Progenitor cell of endocrine pancreas (in vitro differentiated cells): ENCODE data around the gene PCGF3. TPM values are rescaled to one million over a fixed set of nuclear protein-coding genes. Genes with fewer than 3 reads are reported as not detected.
A peak's percentile ranks its signal among the peaks of the same experiment; 100 is the strongest.

Source experiments
- DNase-seq: peaks from one replicate; pipeline ENCODE4 v3.0.0; 2021; ENCODE audit warnings: low spot score; ENCODE audit not compliant: unreplicated experiment
- H3K27ac Mint-ChIP-seq: 2 replicates; pipeline ENCODE4 v1.8.0; 2021; ENCODE audit warnings: mild to moderate bottlenecking, moderate library complexity, mixed read lengths
- H3K27me3 Mint-ChIP-seq: 2 replicates; pipeline ENCODE4 v1.8.0; 2021; ENCODE audit warnings: mixed read lengths
- H3K36me3 Mint-ChIP-seq: 2 replicates; pipeline ENCODE4 v1.8.0; 2022; ENCODE audit warnings: mixed read lengths; ENCODE audit not compliant: insufficient read depth
- H3K4me1 Mint-ChIP-seq: 2 replicates; pipeline ENCODE4 v1.8.0; 2021; ENCODE audit warnings: low read depth, mixed read lengths
- H3K4me3 Mint-ChIP-seq: 2 replicates; pipeline ENCODE4 v1.8.0; 2021; ENCODE audit warnings: low read depth, mild to moderate bottlenecking, moderate library complexity, mixed read lengths
- H3K9me3 Mint-ChIP-seq: 2 replicates; pipeline ENCODE4 v1.8.0; 2021; ENCODE audit warnings: low read depth, mixed read lengths
- CTCF ChIP-seq: fragments of 200-600 bp; sonication (generic); IDR thresholded peaks from one replicate; pipeline ENCODE4 v1.5.0; 2021; ENCODE audit warnings: antibody characterized with exemption, mild to moderate bottlenecking; ENCODE audit not compliant: unreplicated experiment
- total RNA-seq: library from RNA; stranded (reverse); gene quantifications from 2 replicates; pipeline ENCODE4 v1.2.1, GENCODE V29; 2021

The PCGF3 gene
- total RNA-seq, 1 donor from 2014 or later = 79.8 TPM

GRCh38 chr4:808860-809570 is 103.4 kb downstream of the PCGF3 start:
- Mint-ChIP-seq H3K36me3 (no peaks in the 10 kb centered on the region), H3K27me3 (peaks cover 48% of the 10 kb centered on the region), H3K4me3 (no peak overlapping the region), H3K4me1 (no peaks in the 10 kb centered on the region), H3K9me3 (peaks cover 5% of the 10 kb centered on the region), H3K27ac (no peak overlapping the region)
- no peak for TF ChIP-seq CTCF
- no peak for DNase-seq

GRCh38 chr4:813900-814299 is 108.3 kb downstream of the PCGF3 start:
- H3K4me3 Mint-ChIP-seq = no peak overlapping the region
- peaks cover 56% of the 10 kb centered on the region for H3K27me3 Mint-ChIP-seq
- no peak for DNase-seq
- H3K27ac Mint-ChIP-seq = no peak overlapping the region
- H3K36me3 Mint-ChIP-seq = no peaks in the 10 kb centered on the region
- TF ChIP-seq CTCF = peak; percentile 26
- H3K9me3 Mint-ChIP-seq = no peaks in the 10 kb centered on the region
- peaks cover 9% of the 10 kb centered on the region for H3K4me1 Mint-ChIP-seq

GRCh38 chr4:814312-814850 is 108.7 kb downstream of the PCGF3 start:
- no peak overlapping the region for H3K27ac Mint-ChIP-seq
- no peak overlapping the region for H3K4me3 Mint-ChIP-seq
- peaks cover 58% of the 10 kb centered on the region for H3K27me3 Mint-ChIP-seq
- no peaks in the 10 kb centered on the region for H3K36me3 Mint-ChIP-seq
- no peak for TF ChIP-seq CTCF
- DNase-seq = no peak
- H3K4me1 Mint-ChIP-seq = peaks cover 9% of the 10 kb centered on the region
- H3K9me3 Mint-ChIP-seq = no peaks in the 10 kb centered on the region

GRCh38 chr4:815464-816146 is 110.0 kb downstream of the PCGF3 start:
- Mint-ChIP-seq H3K27ac (peak overlapping the region; percentile 45), H3K4me3 (no peak overlapping the region), H3K4me1 (peaks cover 9% of the 10 kb centered on the region), H3K36me3 (no peaks in the 10 kb centered on the region), H3K9me3 (no peaks in the 10 kb centered on the region), H3K27me3 (peaks cover 64% of the 10 kb centered on the region)
- DNase-seq = no peak
- no peak for TF ChIP-seq CTCF

- Mint-ChIP-seq H3K27ac (no peak overlapping the region), H3K9me3 (no peaks in the 10 kb centered on the region), H3K36me3 (no peaks in the 10 kb centered on the region), H3K4me1 (peaks cover 9% of the 10 kb centered on the region), H3K4me3 (no peak overlapping the region), H3K27me3 (peaks cover 69% of the 10 kb centered on the region)
- DNase-seq = no peak
- TF ChIP-seq CTCF = no peak
Observed at GRCh38 chr4:818106-818921, 112.7 kb downstream of the PCGF3 start.
